Measurements from ENCODE around the gene GJB4.

DNA sequence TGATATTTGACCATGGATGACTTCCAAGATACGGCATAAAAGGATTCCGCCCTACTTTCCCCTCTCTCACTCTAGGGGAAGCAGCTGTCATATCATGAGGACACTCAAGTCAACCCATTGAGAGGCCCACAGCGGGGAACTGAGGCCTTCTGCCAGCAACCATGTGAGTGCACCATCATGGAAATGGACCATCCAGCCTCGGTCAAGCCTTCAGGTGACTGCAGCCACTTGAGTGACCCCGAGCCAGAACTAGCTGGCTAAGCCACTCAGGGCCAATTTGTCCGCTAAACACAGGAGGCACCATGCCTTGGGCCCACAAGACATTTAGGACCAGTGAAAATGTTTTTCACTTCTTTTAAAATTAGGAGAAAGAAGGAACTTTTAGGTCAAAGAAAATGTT, 15.8 kb upstream of the GJB4 start:
- TF ChIP-seq MAX (IDR thresholded peaks at IDR 0.05; ENCODE audit: low read depth, low read length), result no peak
- TF ChIP-seq, protein P1, sequence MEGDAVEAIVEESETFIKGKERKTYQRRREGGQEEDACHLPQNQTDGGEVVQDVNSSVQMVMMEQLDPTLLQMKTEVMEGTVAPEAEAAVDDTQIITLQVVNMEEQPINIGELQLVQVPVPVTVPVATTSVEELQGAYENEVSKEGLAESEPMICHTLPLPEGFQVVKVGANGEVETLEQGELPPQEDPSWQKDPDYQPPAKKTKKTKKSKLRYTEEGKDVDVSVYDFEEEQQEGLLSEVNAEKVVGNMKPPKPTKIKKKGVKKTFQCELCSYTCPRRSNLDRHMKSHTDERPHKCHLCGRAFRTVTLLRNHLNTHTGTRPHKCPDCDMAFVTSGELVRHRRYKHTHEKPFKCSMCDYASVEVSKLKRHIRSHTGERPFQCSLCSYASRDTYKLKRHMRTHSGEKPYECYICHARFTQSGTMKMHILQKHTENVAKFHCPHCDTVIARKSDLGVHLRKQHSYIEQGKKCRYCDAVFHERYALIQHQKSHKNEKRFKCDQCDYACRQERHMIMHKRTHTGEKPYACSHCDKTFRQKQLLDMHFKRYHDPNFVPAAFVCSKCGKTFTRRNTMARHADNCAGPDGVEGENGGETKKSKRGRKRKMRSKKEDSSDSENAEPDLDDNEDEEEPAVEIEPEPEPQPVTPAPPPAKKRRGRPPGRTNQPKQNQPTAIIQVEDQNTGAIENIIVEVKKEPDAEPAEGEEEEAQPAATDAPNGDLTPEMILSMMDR (IDR thresholded peaks at IDR 0.05; ENCODE audit: low read depth, low read length), result no peak

Measured in NB4 (cell line).